ENCODE data around the gene PFKM. TPM values are rescaled to one million over a fixed set of nuclear protein-coding genes. Genes with fewer than 3 reads are reported as not detected.

Gene PFKM
- total RNA-seq, 4 donors from 2014 or later: 21.7 to 48.8 (median 32.7) TPM

DNA sequence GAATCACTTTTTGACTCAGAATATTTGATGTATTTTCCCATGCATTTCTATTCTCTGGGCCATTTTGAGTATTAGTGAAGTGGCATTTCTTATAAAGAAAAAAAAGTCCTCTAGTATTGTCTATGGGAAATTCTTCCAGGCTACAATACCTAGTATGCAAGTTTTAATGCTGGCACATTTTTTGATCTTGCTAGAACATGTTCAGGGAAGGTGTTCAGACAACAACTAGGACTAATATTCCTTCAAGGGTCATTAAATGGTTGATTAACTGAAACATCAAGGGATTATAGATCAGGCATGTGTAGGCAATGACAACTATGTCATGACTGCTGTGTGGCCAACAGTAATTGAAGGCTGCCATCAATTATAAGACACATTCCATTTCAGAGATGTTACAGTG, 71.9 kb downstream of the PFKM start:
- no peaks in the 10 kb centered on the region for H3K9me3 ChIP-seq
- H3K27me3 ChIP-seq: no peaks in the 10 kb centered on the region
- TF ChIP-seq POLR2AphosphoS5 (IDR thresholded peaks at IDR 0.05) (no peak), POLR2A (IDR thresholded peaks at IDR 0.05) (no peak), EP300 (IDR thresholded peaks at IDR 0.05; ENCODE audit: low read depth) (no peak)
- TF ChIP-seq, protein P1, sequence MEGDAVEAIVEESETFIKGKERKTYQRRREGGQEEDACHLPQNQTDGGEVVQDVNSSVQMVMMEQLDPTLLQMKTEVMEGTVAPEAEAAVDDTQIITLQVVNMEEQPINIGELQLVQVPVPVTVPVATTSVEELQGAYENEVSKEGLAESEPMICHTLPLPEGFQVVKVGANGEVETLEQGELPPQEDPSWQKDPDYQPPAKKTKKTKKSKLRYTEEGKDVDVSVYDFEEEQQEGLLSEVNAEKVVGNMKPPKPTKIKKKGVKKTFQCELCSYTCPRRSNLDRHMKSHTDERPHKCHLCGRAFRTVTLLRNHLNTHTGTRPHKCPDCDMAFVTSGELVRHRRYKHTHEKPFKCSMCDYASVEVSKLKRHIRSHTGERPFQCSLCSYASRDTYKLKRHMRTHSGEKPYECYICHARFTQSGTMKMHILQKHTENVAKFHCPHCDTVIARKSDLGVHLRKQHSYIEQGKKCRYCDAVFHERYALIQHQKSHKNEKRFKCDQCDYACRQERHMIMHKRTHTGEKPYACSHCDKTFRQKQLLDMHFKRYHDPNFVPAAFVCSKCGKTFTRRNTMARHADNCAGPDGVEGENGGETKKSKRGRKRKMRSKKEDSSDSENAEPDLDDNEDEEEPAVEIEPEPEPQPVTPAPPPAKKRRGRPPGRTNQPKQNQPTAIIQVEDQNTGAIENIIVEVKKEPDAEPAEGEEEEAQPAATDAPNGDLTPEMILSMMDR (IDR thresholded peaks at IDR 0.05): no peak
- no peak for DNase-seq
- in situ Hi-C loops (cut with MboI; ENCODE audit: low pct_ligation_motif_present in 1 of 4, low pct_unique_long_range_greater_than_20kb in 1 of 4, low sequenced_read_pairs in 3 of 4) (no loop called here), intact Hi-C loops (cut with DNase I; ENCODE audit: low total_unique reads) (no loop called here)
- no peak overlapping the region for H3K27ac ChIP-seq
- no peaks in the 10 kb centered on the region for H3K36me3 ChIP-seq
- no peaks in the 10 kb centered on the region for H3K4me1 ChIP-seq
- no peak overlapping the region for H3K4me3 ChIP-seq

DNA sequence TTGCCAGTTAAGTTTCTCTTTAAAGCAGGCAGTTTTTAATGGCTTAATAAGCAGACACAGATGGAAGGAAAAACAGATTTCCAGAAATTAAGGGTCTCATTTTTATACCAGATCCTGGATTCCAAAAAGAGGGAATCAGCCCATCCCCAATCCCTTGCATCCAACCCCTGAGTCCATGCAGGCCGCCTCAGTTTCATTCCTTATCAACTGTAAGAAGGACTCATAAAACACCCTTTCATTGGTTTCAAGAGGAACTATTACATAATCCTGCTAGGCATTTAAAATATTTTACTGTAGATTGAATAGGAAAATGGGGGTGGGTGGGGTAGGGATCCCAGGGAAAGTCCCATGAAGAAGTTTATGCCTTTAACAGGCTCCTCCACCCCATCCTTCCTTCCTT, 73.7 kb downstream of the PFKM start:
- intact Hi-C loops (cut with DNase I; ENCODE audit: low total_unique reads): no loop called here
- in situ Hi-C loops (cut with MboI; ENCODE audit: low pct_ligation_motif_present in 1 of 4, low pct_unique_long_range_greater_than_20kb in 1 of 4, low sequenced_read_pairs in 3 of 4): no loop called here
- Histone ChIP-seq H3K27me3 (no peaks in the 10 kb centered on the region), H3K4me1 (peaks cover 0 to 10% (median 4%) of the 10 kb centered on the region in 4 donors), H3K36me3 (no peaks in the 10 kb centered on the region), H3K27ac (no peak overlapping the region), H3K9me3 (no peaks in the 10 kb centered on the region), H3K4me3 (no peak overlapping the region)
- no peak for DNase-seq
- TF ChIP-seq, protein P1 (IDR thresholded peaks at IDR 0.05): no peak
- WGBS, 2 donors (ENCODE audit: low coverage in 1 of 2): 70 to 77% methylated on average over 1 of the region's 1 CpG

- TF ChIP-seq EP300 (IDR thresholded peaks at IDR 0.05; ENCODE audit: low read depth) (no peak), POLR2AphosphoS5 (IDR thresholded peaks at IDR 0.05) (no peak), POLR2A (IDR thresholded peaks at IDR 0.05) (no peak)
- TF ChIP-seq, protein P1 (IDR thresholded peaks at IDR 0.05): no peak
- in situ Hi-C loops (cut with MboI; ENCODE audit: low pct_ligation_motif_present in 1 of 4, low pct_unique_long_range_greater_than_20kb in 1 of 4, low sequenced_read_pairs in 3 of 4): no loop called here
- H3K4me1 ChIP-seq: peaks cover 0 to 10% (median 4%) of the 10 kb centered on the region in 4 donors
- no peaks in the 10 kb centered on the region for H3K27me3 ChIP-seq
- H3K27ac ChIP-seq: no peak overlapping the region
- no peak for DNase-seq
- WGBS, 2 donors (ENCODE audit: low coverage in 1 of 2): 40 to 48% methylated on average over 1 to 2 of the region's 2 CpGs
- no peaks in the 10 kb centered on the region for H3K36me3 ChIP-seq
- no peaks in the 10 kb centered on the region for H3K9me3 ChIP-seq
- H3K4me3 ChIP-seq: no peak overlapping the region
- intact Hi-C loops (cut with DNase I; ENCODE audit: low total_unique reads): no loop called here
Observed at GRCh38 chr12:48193623-48194022, 74.5 kb downstream of the PFKM start.

DNA sequence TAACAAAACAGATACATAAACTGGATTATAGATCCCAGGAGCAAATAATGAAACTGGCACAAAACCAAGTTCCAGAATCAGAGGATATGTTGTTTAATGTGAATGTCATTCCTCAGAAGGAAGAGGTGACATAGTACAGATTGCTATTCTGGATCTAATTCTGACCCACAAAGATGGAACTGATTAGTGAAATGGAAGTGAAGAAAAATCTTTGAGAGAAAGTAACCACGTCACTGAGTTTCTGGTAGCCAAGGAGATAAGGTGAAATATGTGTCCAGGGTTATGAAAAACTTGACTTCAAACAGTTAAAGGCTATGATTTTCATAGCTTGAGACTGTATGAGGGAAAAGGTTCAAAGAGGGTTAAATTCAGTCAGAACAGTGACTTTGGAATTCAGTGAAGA, 75.6 kb downstream of the PFKM start:
- Histone ChIP-seq H3K4me3 (no peak overlapping the region), H3K36me3 (no peaks in the 10 kb centered on the region), H3K27ac (no peak overlapping the region), H3K4me1 (peaks cover 0 to 19% (median 13%) of the 10 kb centered on the region in 4 donors), H3K27me3 (no peaks in the 10 kb centered on the region), H3K9me3 (no peaks in the 10 kb centered on the region)
- TF ChIP-seq POLR2AphosphoS5 (IDR thresholded peaks at IDR 0.05) (no peak), EP300 (IDR thresholded peaks at IDR 0.05; ENCODE audit: low read depth) (no peak), POLR2A (IDR thresholded peaks at IDR 0.05) (no peak)
- TF ChIP-seq, protein P1 (IDR thresholded peaks at IDR 0.05): no peak
- DNase-seq: no peak
- intact Hi-C loops (cut with DNase I; ENCODE audit: low total_unique reads): no loop called here
- in situ Hi-C loops (cut with MboI; ENCODE audit: low pct_ligation_motif_present in 1 of 4, low pct_unique_long_range_greater_than_20kb in 1 of 4, low sequenced_read_pairs in 3 of 4): no loop called here
- WGBS, 2 donors (ENCODE audit: low coverage in 1 of 2): 71 to 80% methylated on average over 1 of the region's 1 CpG

Small RNAs within 50 kb of the gene (small RNA-seq; reads per million reads assigned to genes)
- 0 to 0.70 (median 0.06) reads per million in 4 donors for gene MIR6505
- 0 reads per million in 4 donors for gene RNU6-1203P

Other genes starting within 250 kb of the PFKM start
- gene VDR, start 214.4 kb upstream of the PFKM start, total RNA-seq: 100 to 1,000 TPM in 2 of 4 donors, 10 to 100 TPM in 2; 62.3 to 191 (median 117) TPM
- gene TMEM106C, start 155.8 kb upstream of the PFKM start, total RNA-seq: 100 to 1,000 TPM in 2 of 4 donors, 10 to 100 TPM in 2; 51.9 to 258 (median 113) TPM
- gene COL2A1, start 114.9 kb upstream of the PFKM start, total RNA-seq: 1 to 10 TPM in 2 of 4 donors, under 1 TPM in 2; 0.16 to 4.2 (median 1.9) TPM
- gene SENP1, start 13.3 kb upstream of the PFKM start, total RNA-seq: 10 to 100 TPM in 2 of 4 donors, 1 to 10 TPM in 2; 2.2 to 20.3 (median 10.5) TPM
- 10 to 100 TPM; 13.3 to 39.0 (median 23.3) TPM for gene ASB8, start 38.2 kb downstream of the PFKM start, total RNA-seq
- gene CCDC184, start 64.3 kb downstream of the PFKM start, total RNA-seq: under 1 TPM in 2 of 4 donors, not detected in 2; 0.27 to 0.79 TPM
- gene OR10AD1, start 83.9 kb downstream of the PFKM start, total RNA-seq: not detected
- 10 to 100 TPM; 11.5 to 27.7 (median 15.2) TPM for gene ZNF641, start 231.6 kb downstream of the PFKM start, total RNA-seq